Globus pallidus (tissue), 1 donor: ENCODE results near the gene ANKRD49.

Experiments
- DNase-seq: peaks from one replicate; pipeline ENCODE4 v3.0.0-alpha.2; 2015; ENCODE audit warnings: low spot score

Gene ANKRD49, protein sequence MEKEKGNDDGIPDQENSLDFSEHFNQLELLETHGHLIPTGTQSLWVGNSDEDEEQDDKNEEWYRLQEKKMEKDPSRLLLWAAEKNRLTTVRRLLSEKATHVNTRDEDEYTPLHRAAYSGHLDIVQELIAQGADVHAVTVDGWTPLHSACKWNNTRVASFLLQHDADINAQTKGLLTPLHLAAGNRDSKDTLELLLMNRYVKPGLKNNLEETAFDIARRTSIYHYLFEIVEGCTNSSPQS

DNA sequence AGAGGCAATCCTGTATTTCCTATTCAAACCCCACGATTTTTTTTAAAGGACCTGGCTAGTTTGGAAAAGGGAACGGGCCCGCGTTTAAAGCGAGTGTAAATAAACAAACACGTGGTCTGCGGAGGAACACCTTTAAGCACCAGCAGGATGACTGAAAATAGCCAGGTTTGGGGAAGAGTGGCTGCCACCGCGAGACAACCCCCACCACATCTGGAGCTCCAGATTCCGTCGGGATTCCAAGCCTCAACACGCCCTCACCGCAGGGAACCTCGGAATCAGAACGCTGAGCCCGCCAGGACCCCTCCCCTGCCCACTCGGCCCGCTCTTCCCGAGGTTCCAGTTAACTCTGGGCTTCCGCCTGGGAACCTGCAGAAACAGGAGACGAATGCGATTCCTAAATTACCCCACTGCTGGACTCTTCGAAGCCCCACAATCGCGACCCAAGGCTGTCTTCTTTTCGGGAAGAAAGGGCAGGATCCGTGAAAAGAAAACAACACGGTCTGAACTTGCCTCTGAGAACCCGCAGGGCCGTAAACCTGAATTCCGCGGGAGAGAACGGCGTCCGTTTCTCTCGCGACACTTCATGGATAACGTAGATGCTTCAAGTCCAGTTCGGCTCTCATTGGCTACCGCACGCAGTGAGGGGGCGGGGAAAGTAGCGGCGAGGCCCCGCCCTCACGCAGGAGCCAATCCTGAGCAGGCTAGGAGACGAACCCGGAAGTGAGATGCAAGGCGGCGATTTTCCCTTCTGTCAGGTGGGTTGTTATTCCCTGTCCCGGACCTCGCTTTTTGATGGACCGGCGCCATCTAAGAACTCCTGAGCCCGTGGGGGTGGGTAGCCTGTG, at the start of gene ANKRD49, which contains the start of gene MRE11:
Gene ANKRD49, plus strand, starts transcription at position 704 of the 845 bp plus-strand sequence. CDS start 2,710 bp downstream, outside the sequence.
Gene MRE11, minus strand, starts transcription at position 564 of the 845 bp plus-strand sequence. CDS start 1,043 bp downstream, outside the sequence.
- DNase-seq = peak; percentile 95

DNA sequence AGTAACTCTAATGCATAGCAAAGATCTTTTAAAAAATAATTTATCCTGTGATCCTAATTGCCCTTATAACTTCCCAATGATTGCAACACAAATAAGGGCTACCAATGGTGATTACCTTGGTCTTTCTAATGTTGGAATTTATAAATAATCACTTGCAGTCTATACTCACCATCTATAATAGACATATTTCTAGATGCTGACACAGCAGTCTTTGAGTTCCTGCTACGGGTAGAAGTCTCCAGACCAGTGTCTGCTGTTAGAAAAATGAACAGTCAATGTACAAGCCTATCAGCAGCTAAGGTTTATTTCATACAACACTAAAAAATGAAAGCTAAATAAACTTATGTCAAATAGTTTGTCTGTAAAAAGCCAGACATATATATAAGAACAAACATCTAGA, 48.1 kb upstream of the ANKRD49 start:
- DNase-seq = no peak

GRCh38 chr11:94447149-94447548, 46.6 kb upstream of the ANKRD49 start:
- no peak for DNase-seq

- no peak for DNase-seq
These were observed 44.8 kb upstream of the ANKRD49 start for GRCh38 chr11:94449029-94449428.

DNA sequence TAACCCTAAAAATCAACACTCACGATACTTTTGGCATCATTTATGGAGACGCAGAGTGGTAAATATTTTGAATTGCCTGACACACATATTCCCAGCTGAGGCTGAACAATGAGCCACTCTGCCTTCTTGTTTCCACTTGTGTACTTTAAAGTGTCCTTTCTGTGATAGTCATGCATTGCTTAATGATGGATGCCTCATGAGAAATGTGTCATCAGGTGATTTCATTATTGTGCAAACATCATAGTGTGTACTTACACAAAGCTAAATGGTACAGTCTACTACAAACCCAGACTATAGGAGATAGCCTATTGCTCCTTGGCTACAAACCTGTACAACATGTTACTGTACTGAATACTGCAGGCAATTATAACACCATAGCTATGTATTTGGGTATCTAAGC, 44.3 kb upstream of the ANKRD49 start:
- DNase-seq = no peak

GRCh38 chr11:94450048-94450447, 43.7 kb upstream of the ANKRD49 start:
- DNase-seq = no peak

GRCh38 chr11:94452988-94453387, 40.8 kb upstream of the ANKRD49 start:
- DNase-seq = no peak

DNA sequence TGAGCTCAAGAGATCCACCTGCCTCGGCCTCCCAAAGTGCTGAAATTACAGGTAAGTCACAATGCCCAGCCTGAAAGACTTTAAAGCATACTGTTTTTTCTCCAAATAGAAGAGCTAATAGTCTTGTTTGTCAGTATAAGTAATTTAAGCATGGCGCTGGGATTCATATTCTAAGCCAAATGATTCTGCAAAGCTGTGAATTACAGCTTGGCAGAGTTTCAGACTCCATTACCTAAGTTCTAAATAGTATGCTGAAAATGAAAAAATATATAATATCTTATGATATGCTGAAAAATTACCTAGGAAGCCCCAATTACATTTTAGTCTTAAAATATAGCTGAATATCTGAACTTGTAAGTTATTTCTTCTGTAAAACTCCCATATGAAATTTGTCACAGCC, 39.5 kb upstream of the ANKRD49 start:
- no peak for DNase-seq

DNA sequence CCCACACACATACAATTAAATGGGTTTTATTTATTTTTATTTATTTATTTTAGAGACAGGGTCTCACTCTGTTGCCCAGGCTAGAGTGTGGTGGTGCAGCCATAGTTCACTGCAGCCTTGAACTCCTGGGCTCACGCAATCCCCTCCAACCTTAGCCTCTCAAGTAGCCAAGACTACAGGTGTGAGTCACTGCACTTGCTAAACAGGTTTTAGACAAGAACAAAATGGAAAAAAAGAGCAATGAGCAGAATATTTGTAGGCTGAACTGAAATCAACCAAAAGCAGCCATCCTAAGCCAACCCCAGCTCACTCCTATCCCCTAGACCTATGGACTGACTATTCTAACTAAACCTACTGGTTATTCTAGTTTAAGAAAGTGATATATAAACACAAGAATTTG, 37.9 kb upstream of the ANKRD49 start:
- no peak for DNase-seq

DNA sequence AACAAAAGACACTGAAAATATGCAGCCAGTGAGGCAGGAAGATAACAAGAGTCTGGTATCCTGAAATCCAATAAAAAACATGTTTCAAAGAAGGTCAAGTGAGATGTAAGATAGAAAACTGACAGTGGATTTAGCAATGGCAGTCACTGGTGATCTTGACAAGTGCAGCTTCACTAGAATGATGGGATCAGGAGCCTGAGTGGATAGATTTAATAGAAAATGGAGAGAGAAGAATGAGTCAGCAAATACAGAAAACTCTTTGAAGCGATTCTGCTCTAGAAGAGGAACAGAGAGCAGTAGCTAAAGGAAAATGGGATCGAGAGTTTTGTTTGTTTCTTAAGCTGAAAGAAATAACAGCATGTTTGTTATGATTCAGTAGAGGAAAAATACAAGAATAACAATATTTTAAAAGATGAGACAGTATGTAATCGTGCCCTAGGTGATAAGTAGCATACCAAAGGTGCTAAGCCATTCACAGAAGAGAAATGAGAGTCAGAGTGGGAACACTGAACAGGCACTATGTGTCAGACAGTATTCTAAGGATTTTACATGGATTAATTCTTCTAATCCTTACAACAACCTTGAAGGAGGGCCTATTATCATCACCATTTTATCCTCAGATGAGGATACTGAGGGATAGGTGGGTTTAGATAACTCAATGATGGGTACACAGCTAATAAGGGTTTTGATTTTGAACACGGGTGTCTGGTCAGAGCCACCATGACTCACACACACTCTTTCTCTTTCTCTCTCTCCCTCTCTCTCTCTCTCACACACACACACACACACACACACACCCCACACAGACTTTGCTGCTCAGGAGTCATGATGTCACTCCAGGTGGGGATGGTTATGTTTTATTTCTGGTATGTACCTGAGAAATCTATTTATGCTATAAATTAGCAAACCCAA, 36.4 kb upstream of the ANKRD49 start:
- no peak for DNase-seq

DNA sequence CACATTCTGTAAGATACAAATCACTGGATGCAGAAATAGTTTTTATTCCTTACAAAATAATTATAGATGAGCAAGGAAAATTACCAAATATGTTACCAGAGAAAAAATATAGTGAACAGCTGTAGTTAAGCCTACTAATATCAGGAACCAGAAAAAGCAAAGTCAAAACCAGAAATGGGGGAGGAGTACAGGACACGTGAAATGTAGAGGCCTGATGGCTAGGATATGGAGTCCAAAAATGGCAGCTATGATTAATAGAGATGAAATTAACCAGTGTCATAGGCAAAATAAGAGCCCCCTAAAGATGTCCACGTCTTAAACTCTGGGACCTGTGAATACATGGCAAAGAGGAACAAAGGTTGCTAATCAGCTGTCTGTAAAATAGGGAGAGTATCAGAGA, 34.2 kb upstream of the ANKRD49 start:
- DNase-seq = no peak

DNA sequence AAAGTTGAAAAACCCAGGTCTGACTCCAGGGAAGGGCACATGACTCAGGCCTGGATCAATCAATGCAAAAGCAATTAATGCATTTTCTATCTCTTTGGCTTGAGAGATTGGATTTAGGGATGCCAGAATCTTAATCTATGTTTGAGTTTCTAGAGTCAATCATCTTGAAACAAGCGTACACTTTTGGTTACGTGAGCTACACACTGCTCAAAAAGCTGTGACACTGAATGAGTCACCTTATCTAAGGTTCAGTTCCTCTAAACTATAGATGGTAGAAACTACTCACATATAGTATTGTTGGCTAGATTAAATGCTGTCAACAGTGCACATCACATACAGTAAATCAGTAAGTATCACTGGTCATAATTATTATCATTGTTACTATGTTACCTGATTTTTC, 24.4 kb upstream of the ANKRD49 start:
- no peak for DNase-seq

- DNase-seq = no peak
These were observed 20.6 kb upstream of the ANKRD49 start for GRCh38 chr11:94472916-94473799.

GRCh38 chr11:94477624-94478023, 16.2 kb upstream of the ANKRD49 start:
- no peak for DNase-seq

GRCh38 chr11:94481342-94481741, 12.4 kb upstream of the ANKRD49 start:
- no peak for DNase-seq

DNA sequence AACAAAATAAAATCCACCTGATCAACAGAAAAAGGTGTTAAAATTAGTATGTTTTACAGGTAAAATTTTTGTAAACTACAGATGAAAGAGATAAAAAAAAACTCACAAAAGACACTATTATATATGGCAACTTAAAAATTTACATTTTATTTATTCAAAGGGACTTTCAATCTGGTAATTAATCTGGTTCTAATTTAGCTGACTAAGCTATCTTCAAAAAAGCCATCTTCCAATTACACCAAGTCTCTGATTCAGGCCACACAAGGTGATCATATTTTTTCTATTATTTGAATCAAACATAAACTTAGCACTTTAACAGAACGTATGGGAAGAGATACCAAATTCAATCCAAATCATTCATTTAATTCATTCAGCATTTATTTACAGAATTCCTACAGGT, 7.7 kb upstream of the ANKRD49 start:
- no peak for DNase-seq

GRCh38 chr11:94494126-94494680, 419 bp downstream of the ANKRD49 start:
- DNase-seq = no peak

GRCh38 chr11:94500181-94500580, 6.4 kb downstream of the ANKRD49 start:
- no peak for DNase-seq

DNA sequence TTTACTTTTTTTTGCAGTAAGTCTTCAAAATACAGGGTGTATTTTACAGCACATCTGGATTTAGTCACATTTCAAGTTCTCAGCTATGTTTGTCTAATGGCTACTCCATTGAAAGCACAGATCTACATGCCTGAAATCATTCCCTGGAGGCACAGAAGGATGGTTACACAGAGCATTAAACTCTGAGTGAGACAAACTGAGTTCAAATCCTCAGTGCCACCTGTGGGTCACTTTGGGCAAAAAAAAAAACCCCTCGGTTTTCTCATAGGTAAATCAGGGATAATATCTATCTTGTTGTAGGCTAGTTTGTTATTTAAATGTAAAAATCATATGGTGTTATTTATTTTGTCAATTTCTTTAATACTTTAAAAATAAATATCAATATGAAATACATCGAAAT, 7.7 kb downstream of the ANKRD49 start:
- DNase-seq = no peak

DNA sequence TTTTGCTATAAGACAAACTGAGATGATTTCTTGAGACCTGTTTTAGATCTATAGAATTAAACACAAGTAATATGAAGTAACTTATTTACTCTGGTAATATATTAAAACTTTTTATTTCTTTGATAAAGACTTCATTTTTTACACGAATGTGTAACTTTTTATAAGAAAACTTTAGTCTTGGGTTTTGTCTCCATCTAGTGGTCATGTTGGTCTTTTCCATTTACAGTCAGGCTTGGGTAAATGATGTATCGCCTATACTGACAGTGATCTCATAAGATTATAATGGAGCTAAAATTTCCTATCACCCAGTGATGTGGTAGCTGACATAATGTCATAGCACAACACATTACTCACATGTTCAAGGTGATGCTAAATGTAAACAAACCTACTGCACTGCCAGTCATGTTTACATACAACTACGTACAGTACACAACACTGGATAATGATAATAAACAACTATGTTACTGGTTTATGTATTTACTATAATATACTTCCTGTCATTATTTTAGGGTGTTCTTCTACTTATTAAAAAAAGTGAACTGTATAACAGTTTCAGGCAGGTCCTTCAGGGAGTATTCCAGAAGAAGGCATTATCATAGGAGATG, 11.0 kb downstream of the ANKRD49 start:
- DNase-seq = peak; percentile 45
